ENCODE measurements around the gene IFNGR1.
"Not testable (repeated sequence)": the region's sequence is repeated elsewhere in the genome, so short reads cannot be mapped to it uniquely, and the experiment has no call there.

The IFNGR1 gene

DNA sequence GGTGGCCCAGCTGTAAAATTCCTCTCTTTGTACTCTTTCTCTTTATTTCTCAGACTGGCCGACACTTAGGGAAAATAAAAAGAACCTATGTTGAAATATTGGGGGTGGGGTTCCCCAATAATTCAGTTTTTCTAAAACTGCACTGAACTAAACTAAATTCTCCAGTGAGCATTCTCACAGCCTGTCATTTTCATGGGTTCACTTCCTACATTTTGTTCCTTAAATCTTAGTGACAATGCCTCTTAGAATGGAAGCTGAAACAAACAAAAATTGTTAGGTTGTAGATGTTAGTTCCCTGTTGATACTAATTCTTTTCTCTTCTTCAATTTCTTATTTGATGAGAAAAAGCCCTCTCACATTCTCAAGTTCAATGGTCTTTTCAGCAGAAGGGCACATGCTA lies 35.8 kb upstream of the IFNGR1 start:
- H3K36me3 ChIP-seq (ENCODE audit: control insufficient read depth, insufficient read depth, low read length) = no peaks in the 10 kb centered on the region

GRCh38 chr6:137254430-137254829 lies 35.2 kb upstream of the IFNGR1 start:
- H3K9ac ChIP-seq (ENCODE audit: low read depth, low read length); H3K27me3 ChIP-seq (ENCODE audit: control insufficient read depth, insufficient read depth, low read length); H3K9me3 ChIP-seq (ENCODE audit: control insufficient read depth, insufficient read depth, low read length); H3K4me3 ChIP-seq (ENCODE audit: low read depth, low read length); H3K36me3 ChIP-seq (ENCODE audit: control insufficient read depth, insufficient read depth, low read length); H3K4me1 ChIP-seq (ENCODE audit: control insufficient read depth, insufficient read depth, low read length): not testable (repeated sequence)

More for the DNA sequence above, 35.8 kb upstream of the IFNGR1 start:
- no peaks in the 10 kb centered on the region for H3K9me3 ChIP-seq (ENCODE audit: control insufficient read depth, insufficient read depth, low read length)
- H3K9ac ChIP-seq (ENCODE audit: low read depth, low read length) = no peak overlapping the region
- H3K4me1 ChIP-seq (ENCODE audit: control insufficient read depth, insufficient read depth, low read length) = no peaks in the 10 kb centered on the region
- no peak overlapping the region for H3K4me3 ChIP-seq (ENCODE audit: low read depth, low read length)
- H3K27me3 ChIP-seq (ENCODE audit: control insufficient read depth, insufficient read depth, low read length) = no peaks in the 10 kb centered on the region

GRCh38 chr6:137248702-137249101 lies 29.5 kb upstream of the IFNGR1 start:
- Histone ChIP-seq H3K36me3 (ENCODE audit: control insufficient read depth, insufficient read depth, low read length) (no peaks in the 10 kb centered on the region), H3K4me3 (ENCODE audit: low read depth, low read length) (no peak overlapping the region), H3K4me1 (ENCODE audit: control insufficient read depth, insufficient read depth, low read length) (no peaks in the 10 kb centered on the region), H3K9ac (ENCODE audit: low read depth, low read length) (no peak overlapping the region), H3K9me3 (ENCODE audit: control insufficient read depth, insufficient read depth, low read length) (no peaks in the 10 kb centered on the region), H3K27me3 (ENCODE audit: control insufficient read depth, insufficient read depth, low read length) (no peaks in the 10 kb centered on the region)

GRCh38 chr6:137247724-137248123 lies 28.5 kb upstream of the IFNGR1 start:
- Histone ChIP-seq H3K9ac (ENCODE audit: low read depth, low read length) (no peak overlapping the region), H3K27me3 (ENCODE audit: control insufficient read depth, insufficient read depth, low read length) (no peaks in the 10 kb centered on the region), H3K4me1 (ENCODE audit: control insufficient read depth, insufficient read depth, low read length) (no peaks in the 10 kb centered on the region), H3K36me3 (ENCODE audit: control insufficient read depth, insufficient read depth, low read length) (no peaks in the 10 kb centered on the region), H3K9me3 (ENCODE audit: control insufficient read depth, insufficient read depth, low read length) (no peaks in the 10 kb centered on the region), H3K4me3 (ENCODE audit: low read depth, low read length) (no peak overlapping the region)

- Histone ChIP-seq H3K36me3 (ENCODE audit: control insufficient read depth, insufficient read depth, low read length) (no peaks in the 10 kb centered on the region), H3K27me3 (ENCODE audit: control insufficient read depth, insufficient read depth, low read length) (no peaks in the 10 kb centered on the region), H3K9ac (ENCODE audit: low read depth, low read length) (no peak overlapping the region), H3K9me3 (ENCODE audit: control insufficient read depth, insufficient read depth, low read length) (no peaks in the 10 kb centered on the region), H3K4me3 (ENCODE audit: low read depth, low read length) (no peak overlapping the region), H3K4me1 (ENCODE audit: control insufficient read depth, insufficient read depth, low read length) (no peaks in the 10 kb centered on the region)
Observed at GRCh38 chr6:137246791-137247202, 27.6 kb upstream of the IFNGR1 start.

GRCh38 chr6:137246164-137246563 lies 27.0 kb upstream of the IFNGR1 start:
- Histone ChIP-seq H3K9me3 (ENCODE audit: control insufficient read depth, insufficient read depth, low read length) (no peaks in the 10 kb centered on the region), H3K9ac (ENCODE audit: low read depth, low read length) (no peak overlapping the region), H3K27me3 (ENCODE audit: control insufficient read depth, insufficient read depth, low read length) (no peaks in the 10 kb centered on the region), H3K4me1 (ENCODE audit: control insufficient read depth, insufficient read depth, low read length) (no peaks in the 10 kb centered on the region), H3K4me3 (ENCODE audit: low read depth, low read length) (no peak overlapping the region), H3K36me3 (ENCODE audit: control insufficient read depth, insufficient read depth, low read length) (no peaks in the 10 kb centered on the region)

DNA sequence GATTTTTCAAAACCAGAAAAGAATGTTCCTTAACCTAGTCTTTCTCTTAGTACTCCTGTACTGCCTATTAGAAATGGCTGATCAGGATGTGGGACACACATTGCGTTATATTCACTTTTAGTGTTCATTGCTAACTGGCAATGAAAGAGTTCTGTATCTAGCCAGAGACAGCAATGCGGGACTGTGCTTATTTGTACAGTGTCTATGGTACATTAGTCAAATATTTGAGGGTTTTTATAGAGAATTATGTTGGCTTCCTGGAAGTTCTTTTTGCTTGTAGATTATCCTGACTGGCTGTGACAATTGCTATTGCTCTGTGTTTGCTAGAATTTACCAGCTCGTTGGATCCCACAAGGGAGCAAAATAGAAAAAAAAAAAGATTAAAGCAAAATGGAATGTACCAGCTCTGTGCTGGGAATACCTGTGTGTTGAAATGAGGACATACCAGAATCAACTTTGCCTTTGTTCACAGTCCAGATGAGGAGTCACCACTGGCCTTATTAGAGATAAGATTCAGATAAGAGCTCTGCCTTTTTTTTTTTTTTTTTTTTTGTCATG lies 22.4 kb upstream of the IFNGR1 start:
- Histone ChIP-seq H3K9ac (ENCODE audit: low read depth, low read length) (no peak overlapping the region), H3K4me3 (ENCODE audit: low read depth, low read length) (no peak overlapping the region)

DNA sequence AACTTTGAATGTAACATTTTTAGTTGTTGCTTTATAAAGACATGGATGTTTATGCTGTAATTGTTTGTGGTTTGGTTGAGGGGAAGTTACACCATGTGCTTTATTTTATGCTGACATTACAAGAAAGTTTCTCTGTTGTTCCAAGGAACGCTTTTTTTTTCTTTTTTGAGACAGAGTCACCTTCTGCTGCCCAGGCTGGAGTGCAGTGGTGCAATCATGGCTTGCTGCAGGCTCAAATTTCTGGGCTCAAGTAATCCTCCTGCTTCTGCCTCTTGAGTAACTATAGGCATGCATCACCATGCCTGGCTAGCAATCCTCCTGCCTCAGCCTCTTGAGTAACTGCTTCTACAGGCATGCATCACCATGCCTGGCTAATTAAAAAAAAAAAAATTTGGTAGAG lies 21.0 kb upstream of the IFNGR1 start:
- H3K4me3 ChIP-seq (ENCODE audit: low read depth, low read length) = no peak overlapping the region
- no peak overlapping the region for H3K9ac ChIP-seq (ENCODE audit: low read depth, low read length)
- H3K9me3 ChIP-seq (ENCODE audit: control insufficient read depth, insufficient read depth, low read length) = no peaks in the 10 kb centered on the region
- H3K4me1 ChIP-seq (ENCODE audit: control insufficient read depth, insufficient read depth, low read length) = no peaks in the 10 kb centered on the region
- no peaks in the 10 kb centered on the region for H3K36me3 ChIP-seq (ENCODE audit: control insufficient read depth, insufficient read depth, low read length)
- H3K27me3 ChIP-seq (ENCODE audit: control insufficient read depth, insufficient read depth, low read length) = no peaks in the 10 kb centered on the region

More for the DNA sequence above, 22.4 kb upstream of the IFNGR1 start:
- H3K9me3 ChIP-seq (ENCODE audit: control insufficient read depth, insufficient read depth, low read length) = no peaks in the 10 kb centered on the region
- H3K27me3 ChIP-seq (ENCODE audit: control insufficient read depth, insufficient read depth, low read length) = no peaks in the 10 kb centered on the region
- no peaks in the 10 kb centered on the region for H3K36me3 ChIP-seq (ENCODE audit: control insufficient read depth, insufficient read depth, low read length)
- no peaks in the 10 kb centered on the region for H3K4me1 ChIP-seq (ENCODE audit: control insufficient read depth, insufficient read depth, low read length)

GRCh38 chr6:137237413-137238170 lies 18.4 kb upstream of the IFNGR1 start:
- Histone ChIP-seq H3K4me3 (ENCODE audit: low read depth, low read length) (no peak overlapping the region), H3K36me3 (ENCODE audit: control insufficient read depth, insufficient read depth, low read length) (no peaks in the 10 kb centered on the region), H3K4me1 (ENCODE audit: control insufficient read depth, insufficient read depth, low read length) (no peaks in the 10 kb centered on the region), H3K27me3 (ENCODE audit: control insufficient read depth, insufficient read depth, low read length) (no peaks in the 10 kb centered on the region), H3K9ac (ENCODE audit: low read depth, low read length) (no peak overlapping the region), H3K9me3 (ENCODE audit: control insufficient read depth, insufficient read depth, low read length) (no peaks in the 10 kb centered on the region)

DNA sequence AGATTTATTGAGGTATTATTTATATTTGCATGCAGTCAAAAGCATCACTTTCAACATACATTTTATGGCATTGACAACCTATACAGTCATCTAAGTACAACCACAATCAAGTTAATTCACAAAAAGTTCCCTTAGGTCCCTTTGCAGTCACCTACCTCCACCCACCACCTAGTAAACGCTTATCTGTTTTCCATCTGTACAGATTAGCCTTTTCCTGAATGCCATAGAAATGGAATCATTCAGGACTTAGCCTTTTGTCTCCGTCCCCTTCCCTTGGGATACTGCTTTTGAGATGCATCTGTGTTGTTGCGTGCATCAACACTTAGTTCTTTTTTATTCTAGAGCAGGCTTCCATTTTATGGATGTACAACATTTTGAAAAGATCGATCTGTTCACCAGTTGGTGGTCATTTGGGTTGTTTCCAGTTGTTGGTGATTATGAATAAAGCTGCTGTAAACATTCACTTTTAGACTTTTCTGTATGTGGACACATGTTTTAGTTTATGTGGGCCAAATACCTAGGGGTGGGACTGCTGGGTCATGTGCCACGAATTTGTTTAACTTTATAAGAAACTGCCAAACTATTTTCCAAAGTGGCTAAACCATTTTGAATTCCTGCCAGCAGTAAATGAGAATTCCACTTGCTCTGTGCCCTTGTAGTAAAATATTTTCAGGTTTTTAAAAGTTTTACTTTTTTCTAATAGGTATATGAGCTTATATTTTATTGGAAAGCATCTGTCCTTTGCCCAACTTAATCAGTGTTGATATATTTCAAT lies 17.6 kb upstream of the IFNGR1 start:
- no peaks in the 10 kb centered on the region for H3K4me1 ChIP-seq (ENCODE audit: control insufficient read depth, insufficient read depth, low read length)
- no peaks in the 10 kb centered on the region for H3K36me3 ChIP-seq (ENCODE audit: control insufficient read depth, insufficient read depth, low read length)
- H3K9ac ChIP-seq (ENCODE audit: low read depth, low read length) = no peak overlapping the region

GRCh38 chr6:137235686-137236085 lies 16.5 kb upstream of the IFNGR1 start:
- Histone ChIP-seq H3K36me3 (ENCODE audit: control insufficient read depth, insufficient read depth, low read length) (no peaks in the 10 kb centered on the region), H3K4me3 (ENCODE audit: low read depth, low read length) (no peak overlapping the region), H3K4me1 (ENCODE audit: control insufficient read depth, insufficient read depth, low read length) (no peaks in the 10 kb centered on the region), H3K27me3 (ENCODE audit: control insufficient read depth, insufficient read depth, low read length) (no peaks in the 10 kb centered on the region), H3K9me3 (ENCODE audit: control insufficient read depth, insufficient read depth, low read length) (no peaks in the 10 kb centered on the region), H3K9ac (ENCODE audit: low read depth, low read length) (no peak overlapping the region)

More for the DNA sequence above, 17.6 kb upstream of the IFNGR1 start:
- Histone ChIP-seq H3K27me3 (ENCODE audit: control insufficient read depth, insufficient read depth, low read length) (no peaks in the 10 kb centered on the region), H3K9me3 (ENCODE audit: control insufficient read depth, insufficient read depth, low read length) (no peaks in the 10 kb centered on the region), H3K4me3 (ENCODE audit: low read depth, low read length) (no peak overlapping the region)

Measured in iPS-15b (cell line).